Cerebellar nuclear complex (tissue), 1 donor: Measurements from ENCODE around the gene STON1.
"Not testable (repeated sequence)": the region's sequence is repeated elsewhere in the genome, so short reads cannot be mapped to it uniquely, and the experiment has no call there.

Experiments
- DNase-seq, 2 experiments: peaks; one replicate each; lab custom pipeline; 2025; lab: John Stamatoyannopoulos, UW

Gene STON1

GRCh38 chr2:48569433-48569832, 39.5 kb downstream of the STON1 start:
- DNase-seq, result no peak

GRCh38 chr2:48572816-48573215, 42.9 kb downstream of the STON1 start:
- DNase-seq, result no peak

DNA sequence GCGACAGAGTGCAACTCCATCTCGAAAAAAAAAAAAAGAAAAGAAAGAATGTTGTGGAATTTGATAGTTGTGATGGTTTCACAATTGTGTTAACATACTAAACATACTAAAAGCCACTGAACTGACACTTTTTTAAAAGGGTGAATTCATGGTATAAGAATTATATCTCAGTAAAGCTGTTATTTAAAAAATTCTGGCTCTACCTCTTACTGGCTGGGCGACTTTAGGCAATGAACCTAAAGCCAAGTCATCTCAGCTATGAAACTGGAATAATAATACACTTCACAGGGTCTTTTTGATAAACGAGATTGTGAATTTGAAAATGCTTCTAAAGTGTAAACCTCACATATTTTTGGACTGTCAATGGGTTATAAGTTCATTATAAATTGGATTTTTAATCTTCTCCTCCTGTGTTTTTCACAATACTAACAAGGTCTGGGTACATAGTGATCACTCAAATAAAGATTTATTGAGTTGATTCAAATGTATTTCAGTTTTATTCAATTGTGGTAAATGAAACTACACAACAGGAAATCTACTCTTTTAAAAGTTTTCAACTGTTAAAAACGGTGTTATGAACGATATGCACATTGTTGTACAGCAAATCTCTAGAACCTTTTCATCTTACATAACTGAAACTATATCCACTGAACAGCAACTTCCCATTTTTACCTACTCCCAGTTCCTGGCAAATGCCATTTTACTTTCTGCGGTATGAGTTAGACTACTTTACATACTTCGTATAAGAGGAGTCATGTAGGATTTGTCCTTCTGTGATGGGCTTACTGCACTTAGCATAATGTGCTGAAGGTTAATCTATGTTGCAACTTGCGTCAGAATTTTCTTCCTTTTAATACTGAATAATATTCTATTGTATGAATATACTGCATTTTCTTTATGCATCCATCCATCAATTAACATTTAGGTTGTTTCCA, 44.7 kb downstream of the STON1 start:
- no peak for DNase-seq

DNA sequence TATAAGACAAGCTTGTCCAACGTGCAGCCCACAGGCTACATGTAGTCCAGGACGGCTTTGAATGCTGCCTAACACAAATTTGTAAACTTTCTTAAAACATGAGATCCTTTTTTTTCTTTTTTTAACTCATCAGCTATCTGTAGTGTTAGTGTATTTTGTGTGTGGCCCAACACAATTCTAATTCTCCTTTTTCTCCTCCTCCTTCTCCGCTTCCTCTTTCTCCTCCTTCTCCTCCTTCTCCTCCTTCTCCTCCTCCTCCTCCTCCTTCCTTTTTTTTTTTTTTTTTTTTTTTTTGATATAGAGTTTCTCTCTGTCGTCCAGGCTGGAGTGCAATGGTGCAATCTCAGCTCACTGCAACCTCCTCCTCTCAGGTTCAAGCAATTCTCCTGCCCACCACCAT, 48.4 kb downstream of the STON1 start:
- no peak for DNase-seq

DNA sequence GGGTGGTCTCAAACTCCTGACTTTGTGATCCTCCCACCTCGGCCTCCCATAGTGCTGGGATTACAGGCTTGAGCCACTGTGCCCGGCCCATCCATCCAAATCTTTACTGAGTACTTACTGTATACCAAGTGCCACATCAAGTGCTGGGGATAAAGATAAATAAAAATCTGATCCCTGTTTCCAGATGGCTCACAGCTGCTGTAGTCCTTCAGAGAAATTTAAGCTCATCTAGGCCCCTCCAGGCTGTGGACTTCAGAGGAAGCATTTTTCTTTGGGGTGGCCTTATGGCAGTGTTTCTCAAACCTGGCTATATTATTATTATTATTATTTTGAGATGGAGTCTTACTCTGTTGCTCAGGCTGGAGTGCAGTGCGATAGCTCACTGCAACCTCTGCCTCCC, 54.0 kb downstream of the STON1 start:
- DNase-seq, result no peak

DNA sequence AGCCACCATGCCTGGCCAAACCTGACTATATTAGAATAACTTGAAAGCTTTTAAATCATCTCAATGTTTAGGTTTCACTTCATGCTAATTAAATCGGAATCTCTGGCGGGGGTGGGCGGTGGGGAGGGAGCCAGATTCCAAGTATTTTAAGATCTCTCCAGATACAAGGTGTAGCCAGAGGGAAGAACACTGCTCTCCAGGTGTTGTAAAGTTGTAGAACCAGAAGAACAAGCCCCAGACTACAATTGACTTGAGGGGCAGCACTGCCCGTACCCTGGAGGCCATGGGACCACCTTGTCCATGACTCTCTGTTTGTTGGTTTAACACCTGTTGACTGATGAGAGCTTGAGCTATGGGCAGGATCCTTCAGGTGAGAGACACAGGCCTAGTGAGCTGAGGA, 54.6 kb downstream of the STON1 start:
- no peak for DNase-seq

DNA sequence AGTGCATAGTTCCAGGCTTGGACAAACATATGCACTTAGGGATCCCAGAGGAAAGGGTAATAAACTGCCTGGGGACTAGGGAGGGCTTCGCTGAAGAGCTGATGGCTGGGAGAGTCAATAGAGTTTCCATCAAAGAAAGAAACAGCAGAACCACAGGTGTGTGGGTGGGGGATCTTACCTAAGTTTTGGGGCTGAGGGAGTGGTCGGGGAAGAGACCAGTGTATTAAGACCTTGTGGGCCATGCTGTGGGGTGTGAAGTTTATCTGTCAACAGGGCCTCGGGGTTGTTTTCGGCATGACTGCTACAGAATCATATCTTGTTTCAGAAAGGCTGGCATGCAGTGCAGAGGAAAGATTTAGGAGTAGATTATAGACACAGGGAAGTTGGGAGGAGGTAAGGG, 56.5 kb downstream of the STON1 start:
- DNase-seq, result no peak

GRCh38 chr2:48587560-48587959, 57.6 kb downstream of the STON1 start:
- DNase-seq, result no peak

- DNase-seq, result no peak
These were observed 58.0 kb downstream of the STON1 start for GRCh38 chr2:48587961-48588360.

- DNase-seq, result no peak
These were observed 58.8 kb downstream of the STON1 start for GRCh38 chr2:48588745-48589144.

- DNase-seq, result no peak
These were observed 59.3 kb downstream of the STON1 start for GRCh38 chr2:48589170-48589767.

DNA sequence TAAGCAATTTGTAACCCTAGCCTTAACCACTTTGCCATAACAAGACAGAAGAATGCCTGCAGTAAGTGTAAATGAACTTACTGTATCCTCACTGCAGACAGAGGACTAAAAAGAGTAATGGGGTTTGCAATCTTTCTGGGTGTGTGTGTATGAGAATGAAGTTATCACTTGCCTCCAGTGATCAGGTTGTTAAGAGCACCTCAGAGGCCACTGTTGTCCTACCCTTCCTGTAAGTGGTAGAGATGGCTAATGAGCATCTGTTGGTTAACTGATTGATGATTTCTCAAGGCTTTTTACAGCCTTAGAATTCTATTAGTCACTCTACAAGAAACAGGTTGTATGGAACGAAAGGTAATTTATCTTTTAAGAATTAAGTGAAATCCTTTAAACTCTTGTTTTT, 60.1 kb downstream of the STON1 start:
- DNase-seq, result no peak

DNA sequence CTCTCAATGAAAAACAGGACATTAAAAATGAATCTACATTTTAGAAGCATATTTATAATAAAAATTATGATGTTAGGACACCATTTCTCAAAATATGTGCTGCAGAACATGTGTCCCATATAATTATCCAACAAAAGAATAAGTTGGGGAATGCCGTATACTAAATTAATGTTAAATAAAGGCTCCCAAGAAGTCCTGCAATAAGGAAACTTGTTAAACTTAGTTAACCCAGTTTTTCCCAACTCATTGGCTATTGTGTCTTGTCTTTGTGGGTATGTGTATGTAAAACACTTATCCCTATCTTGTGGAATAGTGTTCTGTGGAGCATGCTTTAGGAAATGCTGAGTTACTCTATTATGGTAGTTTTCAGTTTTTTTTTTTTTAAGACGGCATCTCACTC, 62.1 kb downstream of the STON1 start:
- no peak for DNase-seq

- DNase-seq, result not testable (repeated sequence)
These were observed 66.8 kb downstream of the STON1 start for GRCh38 chr2:48596751-48597150.

DNA sequence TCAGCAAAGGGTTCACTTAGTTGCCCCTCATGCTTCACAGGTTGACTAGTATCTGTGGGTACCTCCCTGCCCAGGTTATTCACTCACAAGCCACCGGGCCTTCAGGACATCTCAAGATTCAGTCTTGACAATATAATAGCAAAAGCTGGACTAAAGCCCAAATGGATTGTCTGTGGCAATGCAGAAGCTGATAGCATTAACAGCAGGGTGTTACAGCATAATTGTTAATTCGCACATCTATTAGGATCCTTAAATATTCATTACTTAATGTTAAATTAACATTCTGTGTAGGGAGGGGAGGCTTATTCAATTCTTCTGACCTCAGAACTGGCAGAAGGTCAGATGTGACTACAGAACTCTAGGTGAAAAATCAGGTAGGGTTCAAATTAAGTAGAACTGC, 67.5 kb downstream of the STON1 start:
- DNase-seq, result no peak

DNA sequence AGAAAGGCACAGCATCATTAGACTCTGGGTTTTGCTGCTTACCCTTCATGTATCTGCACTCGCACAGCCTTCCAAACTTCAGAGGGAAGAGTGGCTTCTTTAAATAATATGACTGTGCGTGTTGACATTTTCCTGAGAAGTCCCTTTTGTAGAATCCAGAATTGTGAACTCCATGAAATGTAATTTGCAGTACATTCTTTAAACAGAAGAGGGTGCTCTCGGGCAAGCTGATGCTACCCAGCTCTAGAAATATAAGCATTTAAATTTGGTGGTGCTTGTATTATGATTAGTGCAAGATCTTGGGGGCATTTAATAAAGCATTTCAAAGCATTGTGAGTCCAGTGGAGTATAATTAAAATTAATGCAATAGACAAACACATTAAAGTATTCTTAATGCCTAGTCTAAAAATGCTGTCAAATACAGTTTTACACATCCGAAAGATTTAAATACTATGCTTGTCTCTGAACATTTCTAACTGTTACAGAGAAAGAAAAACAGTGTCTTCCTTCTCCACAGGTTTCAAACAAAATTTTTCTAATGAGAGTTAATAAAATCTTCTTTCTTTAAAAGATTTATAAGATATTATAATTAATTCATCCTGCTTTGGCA, 70.4 kb downstream of the STON1 start:
- DNase-seq, result no peak

DNA sequence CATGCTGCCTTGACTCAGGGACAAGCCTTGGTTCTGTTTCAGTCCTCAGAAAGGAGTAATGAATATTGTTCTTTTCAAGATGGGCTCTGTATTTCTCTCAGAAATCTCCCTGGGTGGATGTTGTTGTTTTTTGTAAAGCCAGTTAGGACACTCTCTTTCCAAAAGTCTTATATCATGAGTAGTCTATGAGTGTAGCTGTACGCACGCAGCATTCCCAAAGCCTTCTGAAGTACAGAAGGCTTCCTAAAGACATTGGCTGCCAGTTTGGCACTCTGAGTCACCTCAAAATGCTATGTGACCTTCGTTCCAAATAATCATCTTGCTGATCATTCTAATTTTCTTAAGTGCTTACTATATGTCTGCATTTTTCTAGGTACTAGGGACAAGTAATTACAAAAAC, 71.0 kb downstream of the STON1 start:
- DNase-seq, result no peak

GRCh38 chr2:48601349-48601748, 71.4 kb downstream of the STON1 start:
- no peak for DNase-seq

- no peak for DNase-seq
These were observed 75.7 kb downstream of the STON1 start for GRCh38 chr2:48605482-48606175.

GRCh38 chr2:48607307-48608014, 77.5 kb downstream of the STON1 start:
- DNase-seq, result no peak

GRCh38 chr2:48613211-48613610, 83.3 kb downstream of the STON1 start:
- DNase-seq, result no peak

DNA sequence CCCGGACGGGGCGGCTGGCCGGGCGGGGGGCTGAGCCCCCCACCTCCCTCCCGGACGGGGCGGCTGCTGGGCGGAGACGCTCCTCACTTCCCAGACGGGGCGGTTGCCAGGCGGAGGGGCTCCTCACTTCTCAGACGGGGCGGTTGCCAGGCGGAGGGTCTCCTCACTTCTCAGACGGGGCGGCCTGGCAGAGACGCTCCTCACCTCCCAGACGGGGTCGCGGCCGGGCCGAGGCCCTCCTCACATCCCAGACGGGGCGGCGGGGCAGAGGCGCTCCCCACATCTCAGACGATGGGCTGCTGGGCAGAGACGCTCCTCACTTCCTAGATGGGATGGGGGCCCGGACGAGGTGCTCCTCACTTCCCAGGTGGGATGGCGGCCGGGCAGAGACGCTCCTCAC, 84.6 kb downstream of the STON1 start:
- DNase-seq, result not testable (repeated sequence)
